Ascending aorta (tissue), 2 donors: Measurements from ENCODE around the gene DTX2. TPM values are rescaled to one million over a fixed set of nuclear protein-coding genes. Genes with fewer than 3 reads are reported as not detected.
"Not testable (repeated sequence)": the region's sequence is repeated elsewhere in the genome, so short reads cannot be mapped to it uniquely, and the experiment has no call there.

ENCODE experiments used
- DNase-seq, 2 donors: peaks; one replicate each; pipeline ENCODE4 v3.0.0-alpha.2; 2019; ENCODE audit warnings: low spot score in 2 of 2
- H3K27ac ChIP-seq, 2 donors: fragments of 200-600 bp; sonication (generic); one replicate each; pipeline ENCODE4 v1.5.1; 2016 to 2017; ENCODE audit warnings: mild to moderate bottlenecking in 1 of 2
- H3K27me3 ChIP-seq: fragments of 200-600 bp; sonication (generic); one replicate; pipeline ENCODE4 v1.5.1; 2017
- H3K36me3 ChIP-seq, 2 donors: fragments of 200-600 bp; sonication (generic); one replicate each; pipeline ENCODE4 v1.5.1; 2016
- H3K4me1 ChIP-seq, 2 donors: fragments of 200-600 bp; sonication (generic); one replicate each; pipeline ENCODE4 v1.5.1; 2016 to 2017; ENCODE audit warnings: mild to moderate bottlenecking in 1 of 2
- H3K4me3 ChIP-seq, 2 donors: fragments of 200-600 bp; sonication (generic); one replicate each; pipeline ENCODE4 v1.5.1; 2016 to 2017; ENCODE audit warnings: mild to moderate bottlenecking in 1 of 2
- H3K9me3 ChIP-seq, 2 donors: fragments of 200-600 bp; sonication (generic); one replicate each; pipeline ENCODE4 v1.5.1; 2016
- CTCF ChIP-seq, 3 experiments: fragments of 200-600 bp in 2 of 3; fragments of 450-650 bp in 1 of 3; sonication (generic) in 2 of 3; IDR thresholded peaks; one replicate each; pipeline ENCODE4 v1.5.1; 2016 to 2019; ENCODE audit warnings: antibody characterized with exemption in 3 of 3, mild to moderate bottlenecking in 1 of 3, moderate library complexity in 1 of 3
- intact Hi-C: fragments of 100-400 bp; cut with DNase I; formaldehyde crosslinking; loops from one replicate; pipeline ENCODE4 v1.15.1; 2023
- total RNA-seq: library from RNA; depleted of rRNA; stranded (reverse); fragments of >200 nt; gene quantifications from one replicate; pipeline ENCODE4 v1.1.0, GENCODE V29; 2016

DTX2 gene
- total RNA-seq, 1 donor from 2014 or later, result 61.9 TPM

- Histone ChIP-seq H3K4me1 (no peaks in the 10 kb centered on the region), H3K27ac (no peak overlapping the region), H3K36me3 (no peaks in the 10 kb centered on the region), H3K4me3 (no peak overlapping the region), H3K9me3 (no peaks in the 10 kb centered on the region), H3K27me3 (no peaks in the 10 kb centered on the region)
- intact Hi-C loops, result no loop called here
- no peak for TF ChIP-seq CTCF (IDR thresholded peaks at IDR 0.05)
- no peak for DNase-seq
These were observed 36.4 kb upstream of the DTX2 start for GRCh38 chr7:76425156-76425555.

GRCh38 chr7:76425558-76425957, 36.0 kb upstream of the DTX2 start:
- intact Hi-C loops, H3K36me3 ChIP-seq, H3K27ac ChIP-seq, H3K9me3 ChIP-seq, DNase-seq, H3K27me3 ChIP-seq, H3K4me3 ChIP-seq, H3K4me1 ChIP-seq: not testable (repeated sequence)

GRCh38 chr7:76426246-76426645, 35.3 kb upstream of the DTX2 start:
- H3K9me3 ChIP-seq, result no peaks in the 10 kb centered on the region
- no peaks in the 10 kb centered on the region for H3K27me3 ChIP-seq
- DNase-seq, result no peak
- H3K36me3 ChIP-seq, result no peaks in the 10 kb centered on the region
- no peak overlapping the region for H3K27ac ChIP-seq
- intact Hi-C loops, result no loop called here
- TF ChIP-seq CTCF (IDR thresholded peaks at IDR 0.05), result no peak
- H3K4me1 ChIP-seq, result no peaks in the 10 kb centered on the region
- no peak overlapping the region for H3K4me3 ChIP-seq

- Histone ChIP-seq H3K4me3 (no peak overlapping the region), H3K9me3 (no peaks in the 10 kb centered on the region), H3K4me1 (no peaks in the 10 kb centered on the region), H3K27ac (no peak overlapping the region), H3K36me3 (no peaks in the 10 kb centered on the region), H3K27me3 (no peaks in the 10 kb centered on the region)
- intact Hi-C loops, result no loop called here
- DNase-seq, result no peak
- no peak for TF ChIP-seq CTCF (IDR thresholded peaks at IDR 0.05)
These were observed 33.9 kb upstream of the DTX2 start for GRCh38 chr7:76427635-76428034.

- no peak for TF ChIP-seq CTCF (IDR thresholded peaks at IDR 0.05)
- no peaks in the 10 kb centered on the region for H3K9me3 ChIP-seq
- DNase-seq, result no peak
- no peak overlapping the region for H3K4me3 ChIP-seq
- intact Hi-C loops, result no loop called here
- H3K4me1 ChIP-seq, result no peaks in the 10 kb centered on the region
- no peak overlapping the region for H3K27ac ChIP-seq
- no peaks in the 10 kb centered on the region for H3K36me3 ChIP-seq
- H3K27me3 ChIP-seq, result no peaks in the 10 kb centered on the region
These were observed 33.2 kb upstream of the DTX2 start for GRCh38 chr7:76428149-76428823.

GRCh38 chr7:76428868-76429805, 32.4 kb upstream of the DTX2 start:
- Histone ChIP-seq H3K4me1 (no peaks in the 10 kb centered on the region), H3K36me3 (no peaks in the 10 kb centered on the region), H3K27me3 (no peaks in the 10 kb centered on the region), H3K4me3 (no peak overlapping the region), H3K27ac (no peak overlapping the region), H3K9me3 (no peaks in the 10 kb centered on the region)
- TF ChIP-seq CTCF (IDR thresholded peaks at IDR 0.05), result no peak
- DNase-seq, result no peak
- intact Hi-C loops, result no loop called here
